Astrocyte (in vitro differentiated cells and primary cell): ENCODE results near the gene GRB2.

ENCODE experiments used
- EZH2 ChIP-seq: IDR thresholded peaks from 2 replicates; pipeline ENCODE4 v1.6.1; 2012; ENCODE audit warnings: mild to moderate bottlenecking, low read length, inconsistent platforms; ENCODE audit not compliant: insufficient read depth
- TF ChIP-seq, protein P1 (sequence below): IDR thresholded peaks from 2 replicates; pipeline ENCODE4 v1.5.1; 2011; ENCODE audit warnings: low read depth, mild to moderate bottlenecking, inconsistent platforms, low read length, moderate library complexity; ENCODE audit not compliant: insufficient read depth

DNA sequence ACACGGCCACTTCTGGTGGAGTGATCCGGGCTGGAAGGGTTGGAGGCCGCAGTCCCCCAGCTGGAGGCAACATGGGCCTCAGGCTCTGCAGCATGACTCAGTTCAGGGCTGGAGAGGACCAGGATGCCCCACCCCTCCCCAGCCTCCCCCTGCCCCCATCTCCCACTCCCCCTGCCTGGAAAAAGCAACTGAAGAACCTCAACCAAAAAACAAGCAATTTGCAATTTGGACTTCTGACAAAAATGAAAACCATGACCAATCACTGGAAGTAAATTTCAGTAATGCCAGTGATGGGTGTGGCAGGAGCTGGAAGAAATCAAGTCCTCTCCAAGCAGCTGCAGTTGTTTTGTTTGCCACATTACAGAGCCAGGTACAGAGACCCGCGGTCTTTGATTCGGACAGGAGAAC is 127.8 kb downstream of the GRB2 start:
- TF ChIP-seq, protein P1, sequence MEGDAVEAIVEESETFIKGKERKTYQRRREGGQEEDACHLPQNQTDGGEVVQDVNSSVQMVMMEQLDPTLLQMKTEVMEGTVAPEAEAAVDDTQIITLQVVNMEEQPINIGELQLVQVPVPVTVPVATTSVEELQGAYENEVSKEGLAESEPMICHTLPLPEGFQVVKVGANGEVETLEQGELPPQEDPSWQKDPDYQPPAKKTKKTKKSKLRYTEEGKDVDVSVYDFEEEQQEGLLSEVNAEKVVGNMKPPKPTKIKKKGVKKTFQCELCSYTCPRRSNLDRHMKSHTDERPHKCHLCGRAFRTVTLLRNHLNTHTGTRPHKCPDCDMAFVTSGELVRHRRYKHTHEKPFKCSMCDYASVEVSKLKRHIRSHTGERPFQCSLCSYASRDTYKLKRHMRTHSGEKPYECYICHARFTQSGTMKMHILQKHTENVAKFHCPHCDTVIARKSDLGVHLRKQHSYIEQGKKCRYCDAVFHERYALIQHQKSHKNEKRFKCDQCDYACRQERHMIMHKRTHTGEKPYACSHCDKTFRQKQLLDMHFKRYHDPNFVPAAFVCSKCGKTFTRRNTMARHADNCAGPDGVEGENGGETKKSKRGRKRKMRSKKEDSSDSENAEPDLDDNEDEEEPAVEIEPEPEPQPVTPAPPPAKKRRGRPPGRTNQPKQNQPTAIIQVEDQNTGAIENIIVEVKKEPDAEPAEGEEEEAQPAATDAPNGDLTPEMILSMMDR = no peak
- no peak for TF ChIP-seq EZH2
